Measurements from ENCODE around the gene TUT7.

Gene TUT7

GRCh38 chr9:86256653-86257052 lies 97.6 kb downstream of the TUT7 start:
- DNase-seq, result no peak

- no peak for DNase-seq
These were observed 100.6 kb downstream of the TUT7 start for GRCh38 chr9:86253577-86253976.

- DNase-seq, result no peak
These were observed 101.3 kb downstream of the TUT7 start for GRCh38 chr9:86252870-86253269.

- no peak for DNase-seq
These were observed 104.1 kb downstream of the TUT7 start for GRCh38 chr9:86250123-86250522.

- no peak for DNase-seq
These were observed 105.5 kb downstream of the TUT7 start for GRCh38 chr9:86248746-86249145.

GRCh38 chr9:86246752-86247161 lies 107.5 kb downstream of the TUT7 start:
- peak; percentile 45 for DNase-seq

- DNase-seq, result no peak
These were observed 112.1 kb downstream of the TUT7 start for GRCh38 chr9:86242071-86242470.

- no peak for DNase-seq
These were observed 113.0 kb downstream of the TUT7 start for GRCh38 chr9:86241216-86241615.

GRCh38 chr9:86238861-86239770 lies 115.1 kb downstream of the TUT7 start:
- no peak for DNase-seq
